Loucy (cell line): ENCODE data around the gene TXNRD1.

Source experiments
- H2AFZ ChIP-seq: fragments of 200-600 bp; sonication (generic); 2 replicates; pipeline ENCODE4 v1.6.0; 2016; ENCODE audit warnings: antibody characterized with exemption, mild to moderate bottlenecking, low read length, moderate library complexity
- H3F3A ChIP-seq: fragments of 200-600 bp; 2 replicates; pipeline ENCODE4 v1.6.0; 2016; ENCODE audit warnings: antibody characterized with exemption, low read depth, mild to moderate bottlenecking
- H3K27me3 ChIP-seq: fragments of 200-600 bp; sonication (generic); 2 replicates; pipeline ENCODE4 v1.6.1; 2014; ENCODE audit warnings: low read length, mild to moderate bottlenecking; ENCODE audit not compliant: insufficient read depth, poor library complexity, severe bottlenecking
- H3K36me3 ChIP-seq: fragments of 200-600 bp; sonication (generic); 2 replicates; pipeline ENCODE4 v1.6.1; 2016; ENCODE audit warnings: low read length; ENCODE audit not compliant: insufficient read depth
- H3K4me1 ChIP-seq: fragments of 200-600 bp; sonication (generic); 2 replicates; pipeline ENCODE4 v1.5.1; 2014; ENCODE audit warnings: low read length, mild to moderate bottlenecking; ENCODE audit not compliant: insufficient read depth, poor library complexity, severe bottlenecking
- H3K4me2 ChIP-seq: fragments of 200-600 bp; sonication (generic); 2 replicates; pipeline ENCODE4 v1.6.0; 2014; ENCODE audit warnings: antibody characterized with exemption, low read length, low read depth, mild to moderate bottlenecking; ENCODE audit not compliant: poor library complexity, severe bottlenecking
- H3K4me3 ChIP-seq: fragments of 200-600 bp; sonication (generic); 2 replicates; pipeline ENCODE4 v1.5.1; 2014; ENCODE audit warnings: low read length, mild to moderate bottlenecking, mixed read lengths; ENCODE audit not compliant: poor library complexity, severe bottlenecking
- H3K79me2 ChIP-seq: fragments of 200-600 bp; sonication (generic); 2 replicates; pipeline ENCODE4 v1.6.1; 2014; ENCODE audit warnings: low read length; ENCODE audit not compliant: insufficient read depth
- H3K9ac ChIP-seq: fragments of 200-600 bp; sonication (generic); 2 replicates; pipeline ENCODE4 v1.6.0; 2014; ENCODE audit warnings: mild to moderate bottlenecking, low read depth, low read length, moderate library complexity; ENCODE audit not compliant: poor library complexity, severe bottlenecking
- H3K9me2 ChIP-seq: fragments of 200-600 bp; sonication (generic); replicated peaks from 2 replicates; pipeline ENCODE4 v1.6.1; 2016; ENCODE audit warnings: low read depth, low read length, mixed read lengths
- H3K9me3 ChIP-seq: fragments of 200-600 bp; sonication (generic); 2 replicates; pipeline ENCODE4 v1.6.1; 2014; ENCODE audit warnings: mild to moderate bottlenecking, antibody characterized with exemption, low read length, low read depth; ENCODE audit not compliant: insufficient read depth
- H4K20me1 ChIP-seq: fragments of 200-600 bp; sonication (generic); 2 replicates; pipeline ENCODE4 v1.6.0; 2014; ENCODE audit warnings: antibody characterized with exemption, low read length, mild to moderate bottlenecking; ENCODE audit not compliant: insufficient read depth, poor library complexity, severe bottlenecking
- CTCF ChIP-seq: fragments of 200-600 bp; sonication (generic); conservative IDR thresholded peaks from 2 replicates; pipeline ENCODE4 v1.5.1; 2014; ENCODE audit warnings: mild to moderate bottlenecking, antibody characterized with exemption, low read length
- EZH2phosphoT487 ChIP-seq: fragments of 200-600 bp; IDR thresholded peaks from 2 replicates; pipeline ENCODE4 v1.6.1; 2018; ENCODE audit warnings: antibody characterized with exemption, mild to moderate bottlenecking, moderate library complexity, borderline replicate concordance

TXNRD1 gene

GRCh38 chr12:104215638-104216297 lies at the start of gene TXNRD1:
TSS of gene TXNRD1 (plus strand) at chr12:104215779. CDS start at chr12:104215803, 24 bp downstream.
- Histone ChIP-seq H3K9me2 (no peaks in the 10 kb centered on the region), H3K4me2 (no peak within 1 kb of the TSS), H3F3A (no peaks in the 10 kb centered on the region), H2AFZ (no peak within 1 kb of the TSS), H3K36me3 (no peaks in the 10 kb centered on the region), H3K4me1 (peaks cover 14% of the 10 kb centered on the region), H3K27me3 (no peaks in the 10 kb centered on the region), H3K9me3 (no peaks in the 10 kb centered on the region), H4K20me1 (no peaks in the 10 kb centered on the region), H3K9ac (no peak within 1 kb of the TSS), H3K4me3 (no peak within 1 kb of the TSS), H3K79me2 (no peaks in the 10 kb centered on the region)
- TF ChIP-seq CTCF (no peak), EZH2phosphoT487 (no peak)

- H3K27me3 ChIP-seq: no peaks in the 10 kb centered on the region
- no peaks in the 10 kb centered on the region for H3K9me2 ChIP-seq
- H3K9me3 ChIP-seq: no peaks in the 10 kb centered on the region
- H3K79me2 ChIP-seq: no peaks in the 10 kb centered on the region
- H3F3A ChIP-seq: no peaks in the 10 kb centered on the region
- no peak overlapping the region for H2AFZ ChIP-seq
- H3K4me2 ChIP-seq: no peak overlapping the region
- H3K9ac ChIP-seq: no peak overlapping the region
- TF ChIP-seq EZH2phosphoT487: no peak
- TF ChIP-seq CTCF: no peak
- no peaks in the 10 kb centered on the region for H3K4me1 ChIP-seq
- no peaks in the 10 kb centered on the region for H3K36me3 ChIP-seq
- no peak overlapping the region for H3K4me3 ChIP-seq
- H4K20me1 ChIP-seq: no peaks in the 10 kb centered on the region
Observed at GRCh38 chr12:104165801-104166200, 49.8 kb upstream of the TXNRD1 start.

- no peak for TF ChIP-seq CTCF
- TF ChIP-seq EZH2phosphoT487: no peak
- Histone ChIP-seq H3K4me2 (no peak overlapping the region), H3K4me3 (no peak overlapping the region), H3K9me2 (no peaks in the 10 kb centered on the region), H3K36me3 (no peaks in the 10 kb centered on the region), H3K4me1 (no peaks in the 10 kb centered on the region), H3K79me2 (no peaks in the 10 kb centered on the region), H3K9me3 (no peaks in the 10 kb centered on the region), H3F3A (no peaks in the 10 kb centered on the region), H4K20me1 (no peaks in the 10 kb centered on the region), H3K9ac (no peak overlapping the region), H3K27me3 (no peaks in the 10 kb centered on the region), H2AFZ (no peak overlapping the region)
Observed at GRCh38 chr12:104166465-104166864, 49.1 kb upstream of the TXNRD1 start.
